ENCODE data around the gene IER5L. TPM values are rescaled to one million over a fixed set of nuclear protein-coding genes. Genes with fewer than 3 reads are reported as not detected.

Gene IER5L
- total and polyA plus RNA-seq, 2 of the 8 experiments (the other 6 are each of a cell fraction or from before 2014, with no cell fraction given): 0.65 to 1.0 TPM

DNA sequence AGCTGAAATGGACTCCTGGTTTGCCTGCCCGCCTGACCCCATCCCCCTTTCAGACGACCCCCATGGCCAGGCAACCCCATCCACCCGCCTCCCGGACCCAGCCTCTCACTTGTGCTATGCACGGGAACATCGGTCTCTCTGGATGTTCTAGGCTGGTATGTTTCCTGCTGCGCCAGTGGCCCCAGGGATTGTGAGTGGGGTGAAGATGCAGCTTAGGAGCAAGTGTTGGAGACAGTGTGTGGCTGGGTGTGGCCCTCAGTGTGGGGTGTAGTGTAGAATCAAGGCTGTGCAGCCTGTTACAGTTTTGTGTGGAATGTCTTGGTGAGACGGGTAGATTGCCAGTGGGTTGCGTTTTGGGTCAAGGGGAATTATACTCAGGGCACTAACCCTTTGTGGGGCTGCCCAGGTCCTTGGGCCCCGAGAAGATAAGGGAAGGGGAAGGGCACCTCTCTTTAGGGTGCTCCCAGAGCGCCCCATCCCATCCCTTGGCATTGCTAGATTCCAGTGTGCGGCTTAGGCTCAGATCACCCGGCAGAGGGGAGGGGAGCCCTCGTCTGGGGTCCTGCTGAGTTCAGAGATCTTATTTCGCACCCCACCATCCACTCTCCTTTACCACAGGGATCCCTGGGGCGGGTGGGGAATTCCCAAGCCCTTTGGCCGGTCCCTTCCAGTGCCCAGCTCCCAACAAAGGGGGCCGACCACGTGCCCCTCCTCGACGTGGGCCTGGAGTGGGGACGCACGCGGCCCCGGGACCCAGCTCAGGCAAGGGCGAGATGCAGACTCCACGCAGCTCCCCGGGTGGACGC lies 4.6 kb downstream of the IER5L start:
- Histone ChIP-seq H3K27ac (ENCODE audit: low read depth, low read length) (no peak overlapping the region), H4K8ac (ENCODE audit: extremely low read depth, insufficient read depth, low read length) (no peak overlapping the region), H3K4ac (replicated peaks; ENCODE audit: insufficient read length, low read depth, low read length) (no peak overlapping the region), H3K79me1 (ENCODE audit: low read depth, low read length) (no peaks in the 10 kb centered on the region), H4K91ac (replicated peaks; ENCODE audit: insufficient read length, low read length) (no peak overlapping the region), H2BK120ac (replicated peaks; ENCODE audit: low read depth, low read length) (no peak overlapping the region), H2BK5ac (ENCODE audit: low read depth, low read length) (no peak overlapping the region), H3K4me3 (ENCODE audit: extremely low read depth in 1 of 4, insufficient read depth in 2 of 4, low read depth in 3 of 4, low read length in 4 of 4) (peak overlapping the region in 3 of 4 experiments; percentile 37 to 71 (median 47); a peak in 6 of 8 replicates), H3K9me3 (ENCODE audit: insufficient read depth in 2 of 2, low read depth in 1 of 2, low read length in 1 of 2) (no peaks in the 10 kb centered on the region), H4K5ac (ENCODE audit: insufficient read length, low read depth, low read length) (no peak overlapping the region), H3K18ac (ENCODE audit: extremely low read depth, low read length) (peak overlapping the region; percentile 97), H2BK12ac (ENCODE audit: low read depth, low read length) (no peak overlapping the region), H2BK20ac (ENCODE audit: low read length) (no peak overlapping the region), H3K4me2 (ENCODE audit: insufficient read depth in 1 of 2, low read depth in 2 of 2, low read length in 2 of 2) (peak overlapping the region; percentile 92 to 94), H3K23me2 (ENCODE audit: low read depth, low read length) (peaks cover 23% of the 10 kb centered on the region), H3K36me3 (ENCODE audit: control insufficient read depth in 2 of 4, insufficient read depth in 4 of 4, low read length in 3 of 4) (no peaks in the 10 kb centered on the region), H3K9ac (replicated peaks in 1 of 4; ENCODE audit: extremely low read depth in 1 of 4, low read depth in 3 of 4, low read length in 3 of 4) (no peak overlapping the region), H3K14ac (ENCODE audit: insufficient read length) (no peak overlapping the region), H3K23ac (ENCODE audit: insufficient read length) (no peak overlapping the region), H3K4me1 (replicated peaks in 1 of 4; ENCODE audit: control insufficient read depth in 3 of 4, insufficient read depth in 4 of 4, low read length in 3 of 4) (peaks cover 0 to 20% (median 7%) of the 10 kb centered on the region in 4 experiments; a peak in 5 of 7 replicates), H3K79me2 (ENCODE audit: control insufficient read depth in 1 of 2, insufficient read depth in 2 of 2, low read length in 2 of 2) (no peaks in the 10 kb centered on the region), H3K56ac (replicated peaks; ENCODE audit: insufficient read length, low read depth, low read length) (no peak overlapping the region), H3K27me3 (replicated peaks in 1 of 4; ENCODE audit: control insufficient read depth in 3 of 4, extremely low read depth in 1 of 4, insufficient read depth in 3 of 4, low read length in 3 of 4) (peaks cover 19 to 49% (median 41%) of the 10 kb centered on the region in 4 experiments), H2AFZ (ENCODE audit: low read length) (no peak overlapping the region), H2BK15ac (ENCODE audit: low read length) (peak overlapping the region; percentile 92; the same call in 1 of the 2 replicates), H4K20me1 (replicated peaks in 1 of 2; ENCODE audit: control insufficient read depth in 1 of 2, insufficient read depth in 2 of 2, low read length in 2 of 2) (peaks cover 3 to 4% of the 10 kb centered on the region in 2 experiments), H2AK5ac (ENCODE audit: low read depth, low read length) (0 out of 2 replicates have a peak overlapping the region, but pooled peaks have one; percentile 71)
- TF ChIP-seq RXRA (IDR thresholded peaks at IDR 0.05; ENCODE audit: insufficient read depth, low read depth, low read length) (no peak), MAFK (IDR thresholded peaks at IDR 0.05; ENCODE audit: low read depth, low read length) (no peak), EZH2 (IDR thresholded peaks at IDR 0.05; ENCODE audit: low read depth, low read length, severe bottlenecking) (peak; percentile 27), TAF1 (IDR thresholded peaks at IDR 0.05; ENCODE audit: low read depth, low read length) (no peak), CEBPB (IDR thresholded peaks at IDR 0.05; ENCODE audit: low read depth, low read length) (no peak), JUN (IDR thresholded peaks at IDR 0.05; ENCODE audit: low read depth, low read length) (no peak)
- FAIRE-seq: no peak
- DNase-seq (ENCODE audit: low read depth in 1 of 2, low spot score in 2 of 2): no peak
- ChIA-PET CTCF (ENCODE audit: partially characterized antibody) (interaction anchor here (0.5 to 27.8 kb wide), 61 partner anchors 10 to 553 kb away, joined by 3 to 831 read pairs (median 4); partner anchors contain the start of genes C9orf50 and NTMT1), POLR2A (ENCODE audit: partially characterized antibody) (interaction anchor here (1.0 to 2.9 kb wide), 10 partner anchors 21 to 452 kb away, joined by 3 to 18 read pairs (median 4); partner anchors contain the start of gene NTMT1)
- WGBS, 2 experiments (ENCODE audit: extremely low coverage in 1 of 2, insufficient coverage in 1 of 2, insufficient read length in 1 of 2, insufficient replicate concordance in 2 of 2, low coverage in 1 of 2, low lambda C conversion rate in 2 of 2, missing lambda C conversion rate in 1 of 2): 42% methylated on average over 22 of the region's 29 CpGs; no CpG with 5 or more reads in 1 of the 2 experiments
